Measurements from ENCODE around the gene TGFB3.

The TGFB3 gene

DNA sequence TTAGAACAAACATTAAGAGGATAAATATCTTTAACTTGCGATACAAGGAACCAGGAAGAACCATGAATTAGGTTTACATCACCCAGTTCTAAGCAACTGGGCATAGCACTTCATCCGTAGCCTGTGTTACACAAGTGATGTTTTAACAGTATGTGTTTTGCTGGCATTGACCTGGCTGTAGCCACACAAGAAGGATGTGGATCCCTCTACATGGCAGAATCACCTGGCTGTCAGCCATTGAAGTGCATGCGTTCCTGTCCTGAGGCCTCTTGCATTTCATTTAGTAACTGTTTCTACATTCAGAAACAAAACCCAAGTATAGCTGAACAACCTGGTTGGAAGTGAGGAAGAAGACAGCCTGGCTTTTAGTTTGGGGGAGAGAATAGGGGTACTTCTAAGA is 72.2 kb downstream of the TGFB3 start:
- no peak for DNase-seq (ENCODE audit: low read depth in 1 of 2, low spot score in 1 of 2)
